GM21390 (cell line): ENCODE data around the gene GLRA1.
"Not testable (repeated sequence)": the region's sequence is repeated elsewhere in the genome, so short reads cannot be mapped to it uniquely, and the experiment has no call there.

Experiments used
- ATAC-seq: cut with Tn5 transposase; IDR thresholded peaks from one replicate; pipeline ENCODE4 v1.9.1; 2021; ENCODE audit not compliant: unreplicated experiment

Gene GLRA1

DNA sequence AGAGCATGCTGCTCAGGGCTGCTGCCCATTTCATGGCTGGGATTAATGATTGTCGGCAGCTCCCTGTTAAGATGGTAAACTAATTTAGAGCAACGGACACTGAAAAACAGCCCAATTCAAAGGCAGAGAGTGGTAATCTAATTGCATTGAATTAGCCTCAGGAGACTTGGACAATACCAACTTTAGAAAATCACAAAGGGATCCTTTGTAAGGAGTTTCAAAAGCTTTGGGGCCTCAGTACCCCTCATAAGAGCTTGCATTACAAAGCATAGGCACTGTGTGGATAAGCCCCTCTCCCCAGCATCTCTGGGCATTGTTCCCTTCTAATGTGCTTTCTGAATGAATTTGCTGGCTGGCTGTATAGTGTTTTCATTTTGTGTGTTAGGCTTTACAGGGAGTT lies 6.7 kb downstream of the GLRA1 start:
- no peak for ATAC-seq

DNA sequence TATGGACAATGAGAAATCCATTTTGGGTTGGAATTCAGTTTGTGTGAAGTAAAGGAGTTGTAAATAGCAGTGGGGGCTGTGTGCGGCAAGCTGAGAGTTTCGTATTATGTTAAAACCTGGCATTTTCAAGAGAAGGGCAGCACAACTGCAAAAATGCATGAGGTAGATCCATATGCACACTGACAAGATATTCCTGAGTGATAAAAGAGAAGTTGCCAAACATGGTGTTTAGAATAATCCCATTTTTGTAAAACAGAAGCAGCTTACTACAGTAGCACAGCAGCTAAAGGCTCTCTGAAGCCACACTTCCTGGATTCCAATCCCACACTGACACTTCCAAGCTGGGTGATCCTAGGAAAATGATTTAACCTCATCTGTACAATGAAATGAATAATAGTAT lies 11.2 kb downstream of the GLRA1 start:
- ATAC-seq, result no peak

DNA sequence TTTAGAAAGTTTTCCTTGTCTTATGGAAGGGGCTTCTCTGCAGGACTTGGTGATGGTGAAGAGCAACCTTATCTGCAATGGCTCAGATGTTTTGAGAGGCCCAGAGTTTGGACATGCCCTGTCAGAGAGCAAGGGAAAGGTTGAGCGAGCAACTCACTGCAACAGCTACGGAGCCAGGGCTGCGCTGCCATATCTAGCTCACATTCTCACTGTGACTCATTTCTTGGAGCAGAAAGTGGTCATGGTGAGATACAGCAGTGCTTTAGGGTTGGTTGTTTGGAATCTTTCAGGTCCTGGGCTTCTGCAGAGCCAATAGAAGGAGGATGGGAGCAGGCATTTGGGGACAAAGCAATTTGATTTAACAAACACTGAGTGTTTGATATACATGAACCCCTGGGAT lies 12.3 kb downstream of the GLRA1 start:
- ATAC-seq, result no peak

DNA sequence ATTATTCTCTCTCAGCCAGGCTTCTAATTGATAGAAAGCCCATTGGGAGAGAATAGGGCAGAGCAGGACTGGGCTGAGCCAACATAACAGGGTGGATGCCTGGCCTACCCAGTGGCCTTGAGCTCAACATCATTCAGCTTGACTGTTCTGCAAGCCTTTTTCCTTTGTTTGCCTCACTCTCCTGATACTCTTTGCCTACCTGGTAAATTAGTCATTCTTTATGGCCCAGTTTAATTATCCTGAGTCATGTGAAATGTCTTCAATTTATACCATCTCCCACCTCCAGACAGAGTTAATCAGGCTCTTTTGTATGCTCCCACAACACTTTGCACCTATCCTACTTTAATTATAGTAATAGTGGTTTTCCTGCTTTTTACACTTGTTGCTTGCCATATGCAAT lies 13.6 kb downstream of the GLRA1 start:
- ATAC-seq, result no peak

- ATAC-seq, result no peak
Measured at GRCh38 chr5:151909628-151910027, 15.0 kb downstream of the GLRA1 start.

DNA sequence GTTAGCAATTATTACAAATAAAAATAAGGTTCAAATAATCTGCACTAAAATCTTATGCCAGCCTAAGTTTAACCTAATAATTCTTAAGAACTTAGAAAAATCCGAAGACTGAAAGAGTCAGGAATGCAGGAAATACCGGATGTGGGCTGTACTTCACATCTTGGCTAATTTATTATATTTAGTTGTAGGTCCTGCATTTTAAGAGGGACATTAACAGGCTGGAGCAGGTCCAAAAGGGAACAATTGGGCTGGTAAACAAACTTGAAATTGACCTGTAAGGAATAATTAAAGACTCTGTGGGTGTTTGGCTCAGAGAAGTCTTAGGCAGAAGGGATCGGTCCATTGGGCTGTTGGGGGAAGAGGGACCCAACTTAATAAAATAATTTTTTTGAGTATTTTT lies 18.4 kb downstream of the GLRA1 start:
- ATAC-seq, result no peak

DNA sequence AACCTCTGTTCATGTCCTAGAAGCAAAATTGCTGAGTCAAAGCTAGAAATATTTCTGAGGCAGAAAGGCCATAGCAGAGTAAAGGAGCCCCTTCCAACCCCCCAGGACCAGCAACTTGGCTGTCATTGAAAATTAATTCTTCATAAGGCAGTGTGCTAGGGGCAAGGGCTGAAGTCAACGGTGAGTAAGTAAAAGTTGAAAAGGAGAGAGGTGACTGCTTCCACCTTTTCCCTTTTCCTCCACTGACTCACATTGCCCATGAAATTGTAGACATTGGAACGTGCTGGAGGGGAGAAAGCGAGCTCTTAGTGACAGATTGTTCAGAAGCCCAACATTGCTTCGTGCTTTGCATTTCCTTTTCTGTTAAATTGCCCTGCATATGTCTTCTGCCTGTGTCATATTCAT lies 19.1 kb downstream of the GLRA1 start:
- ATAC-seq, result no peak

DNA sequence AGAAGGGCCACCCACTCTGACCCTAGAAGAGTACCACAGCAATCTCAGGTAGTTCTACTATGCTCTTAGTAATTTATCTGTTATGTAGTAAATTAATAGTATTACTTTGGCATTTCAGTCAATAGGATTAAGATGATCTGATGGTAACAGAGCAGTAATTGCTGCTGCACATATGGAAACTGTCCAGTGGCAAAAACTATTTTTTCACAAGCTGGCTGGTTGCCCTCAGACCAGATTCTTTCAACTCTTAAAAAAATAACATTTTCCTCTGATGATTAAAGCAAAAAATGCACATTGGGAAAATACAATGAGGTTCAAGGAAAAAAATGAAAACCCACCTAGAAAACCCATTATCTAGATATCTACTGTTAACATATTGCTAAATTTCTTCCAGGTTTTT lies 19.7 kb downstream of the GLRA1 start:
- ATAC-seq, result no peak

- no peak for ATAC-seq
Measured at GRCh38 chr5:151904127-151904526, 20.5 kb downstream of the GLRA1 start.

DNA sequence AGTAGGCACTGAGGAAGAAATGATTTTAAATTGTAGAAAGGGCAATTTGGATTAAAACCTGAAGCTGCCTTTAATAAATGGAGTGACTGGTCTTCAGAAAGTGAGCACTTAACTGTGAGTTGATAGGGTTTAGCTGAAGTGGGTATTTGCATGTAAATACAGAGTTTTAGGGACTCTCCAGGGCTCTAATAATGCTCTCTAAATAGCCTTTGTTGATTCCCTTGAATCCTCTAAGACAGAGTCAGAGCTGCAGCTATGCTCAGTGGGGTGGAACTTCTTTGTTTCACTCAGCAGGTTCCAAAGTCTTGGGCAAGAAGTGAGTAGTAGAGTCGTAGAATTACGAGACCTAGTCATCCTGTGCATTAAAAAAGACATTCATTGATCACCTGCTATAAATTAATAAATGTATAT lies 21.4 kb downstream of the GLRA1 start:
- peak; percentile 96 for ATAC-seq

- no peak for ATAC-seq
Measured at GRCh38 chr5:151902215-151902614, 22.4 kb downstream of the GLRA1 start.

DNA sequence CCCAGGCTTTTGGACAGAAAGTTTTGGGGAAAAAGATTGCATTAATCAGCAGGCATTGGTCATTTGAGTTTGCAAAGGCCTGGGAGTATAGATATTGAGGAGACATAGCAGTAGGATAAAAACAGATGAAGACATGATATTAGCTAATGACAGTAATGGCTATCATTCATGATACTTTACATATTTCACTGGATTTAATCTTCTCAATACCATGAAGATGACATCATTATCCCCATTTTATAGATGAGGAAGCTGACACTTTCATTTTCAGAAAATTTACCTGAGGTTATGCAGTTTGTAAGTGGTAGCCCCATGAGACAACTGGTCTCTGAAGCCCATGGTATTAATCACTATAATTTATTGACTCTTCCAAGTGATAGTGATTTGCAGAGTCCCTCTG lies 23.0 kb downstream of the GLRA1 start:
- ATAC-seq, result no peak

- ATAC-seq, result no peak
Measured at GRCh38 chr5:151900891-151901290, 23.8 kb downstream of the GLRA1 start.

- ATAC-seq, result no peak
Measured at GRCh38 chr5:151899399-151899798, 25.3 kb downstream of the GLRA1 start.

GRCh38 chr5:151897896-151898295 lies 26.8 kb downstream of the GLRA1 start:
- ATAC-seq, result no peak

GRCh38 chr5:151897020-151897552 lies 27.6 kb downstream of the GLRA1 start:
- ATAC-seq, result no peak

- ATAC-seq, result no peak
Measured at GRCh38 chr5:151896031-151896691, 28.5 kb downstream of the GLRA1 start.

DNA sequence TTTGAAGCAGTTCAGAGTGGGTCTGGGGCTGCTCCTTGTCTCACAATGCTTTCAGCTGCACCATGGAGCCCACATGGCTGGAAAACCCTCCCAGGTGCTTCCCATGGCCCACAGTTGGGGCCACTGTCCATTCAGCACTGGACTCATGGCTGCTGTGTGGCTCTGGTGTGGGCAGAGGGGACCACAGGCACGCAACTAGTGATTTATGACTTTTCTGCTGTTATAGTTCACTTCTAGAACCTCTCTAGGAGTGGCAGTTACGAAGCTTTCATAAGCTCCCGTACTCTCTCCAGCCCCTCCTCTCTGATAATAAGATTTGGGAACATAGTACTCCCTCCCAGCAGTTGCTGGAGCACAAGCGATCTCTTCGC lies 29.0 kb downstream of the GLRA1 start:
- ATAC-seq, result no peak

- ATAC-seq, result not testable (repeated sequence)
Measured at GRCh38 chr5:151893485-151893884, 31.2 kb downstream of the GLRA1 start.

- no peak for ATAC-seq
Measured at GRCh38 chr5:151892393-151892792, 32.3 kb downstream of the GLRA1 start.

DNA sequence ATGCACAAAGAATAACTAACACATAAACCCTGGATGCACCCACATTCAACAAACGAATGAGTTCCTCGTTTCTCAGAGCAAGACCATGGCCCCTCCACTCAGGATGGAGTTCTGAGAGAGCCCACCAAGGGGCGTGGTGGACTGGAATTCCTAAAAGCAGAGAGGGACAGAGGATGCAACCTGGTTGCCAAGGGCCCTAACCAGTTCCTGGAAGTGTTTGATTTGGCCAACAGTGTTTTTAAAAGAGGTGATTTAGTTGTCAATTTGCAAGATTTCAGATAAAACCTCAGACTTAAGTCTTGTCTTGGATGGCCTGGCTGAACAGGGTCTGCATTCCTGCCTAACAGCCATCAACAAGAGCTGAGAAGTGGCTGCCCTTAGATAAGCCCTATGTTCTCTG lies 34.4 kb downstream of the GLRA1 start:
- no peak for ATAC-seq

DNA sequence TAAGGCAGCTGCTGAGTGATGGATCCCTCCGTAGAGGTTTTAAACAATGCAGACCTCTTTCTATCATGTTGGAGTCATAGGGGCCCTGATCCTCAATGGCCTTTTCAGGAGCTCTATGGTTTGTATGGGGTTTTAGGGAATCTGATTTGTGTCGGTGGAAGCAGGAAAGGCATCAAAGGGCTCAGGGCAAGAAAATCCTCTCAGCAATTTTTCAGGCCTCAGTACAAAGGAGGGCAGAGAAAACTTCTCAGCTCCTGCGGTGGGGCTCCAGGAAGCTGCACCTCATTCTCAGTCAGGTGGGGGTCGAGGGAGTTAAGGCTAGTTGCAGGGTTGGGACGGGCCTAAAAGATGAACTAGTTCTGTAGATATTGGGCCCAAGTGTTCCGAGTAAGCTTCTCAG lies 35.0 kb downstream of the GLRA1 start:
- ATAC-seq, result no peak

DNA sequence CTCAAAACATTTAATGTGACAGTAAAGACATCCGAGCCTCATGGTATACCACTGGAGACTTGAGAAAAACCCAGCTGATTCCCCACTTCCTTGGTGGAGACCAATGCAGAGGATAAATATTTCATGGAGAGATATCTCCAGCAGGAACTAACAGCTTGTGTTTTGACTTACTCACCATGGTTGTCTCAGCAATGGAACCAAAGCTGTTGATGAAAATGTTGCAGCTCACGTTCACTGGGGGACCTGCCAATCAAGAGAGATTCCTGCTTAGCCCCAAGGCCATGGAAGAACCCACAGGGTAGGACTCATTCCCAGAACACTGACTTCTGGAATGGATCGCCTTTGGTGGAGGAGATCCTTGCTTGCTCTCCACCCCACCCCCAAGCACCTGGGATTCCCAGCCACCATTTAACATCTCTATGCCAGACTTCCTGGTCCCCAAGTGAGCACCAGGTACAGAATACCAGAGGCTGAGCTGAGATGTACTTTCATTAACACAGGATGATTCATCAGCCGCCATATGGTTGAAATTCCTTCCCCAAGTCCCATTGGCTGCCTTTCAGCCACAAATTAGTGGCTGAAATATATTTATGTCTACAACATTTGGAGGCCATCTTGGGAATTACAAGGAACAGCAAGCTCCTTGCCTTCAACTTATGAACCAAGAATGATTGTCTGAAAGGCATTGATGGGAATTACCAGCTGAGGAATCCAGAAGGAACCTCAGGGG lies 37.9 kb downstream of the GLRA1 start:
- ATAC-seq, result no peak
